NCI-H2029 (cell line): ENCODE data around the gene ZCCHC7.
"Not testable (repeated sequence)": the region's sequence is repeated elsewhere in the genome, so short reads cannot be mapped to it uniquely, and the experiment has no call there.

Source experiments
- DNase-seq: peaks from one replicate; lab custom pipeline; 2025; lab: John Stamatoyannopoulos, UW

Gene ZCCHC7

DNA sequence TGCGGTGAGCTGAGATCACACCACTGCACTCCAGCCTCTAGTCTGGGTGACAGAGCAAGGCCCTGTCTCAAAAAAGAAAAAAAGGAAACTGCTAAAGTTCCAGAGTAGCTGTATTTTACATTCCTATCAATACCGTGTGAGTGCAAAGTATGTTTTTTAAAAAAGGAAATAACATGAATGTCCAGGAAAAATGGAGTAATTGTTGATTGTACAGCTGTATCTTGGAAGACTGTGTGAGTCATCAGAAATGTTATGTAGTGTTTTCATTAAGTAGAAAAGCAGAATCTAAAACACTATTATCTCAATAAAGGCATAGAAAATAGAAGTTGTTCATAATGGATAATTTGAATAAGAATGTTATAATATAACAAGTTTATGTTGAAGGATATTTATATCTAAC lies 53.9 kb downstream of the ZCCHC7 start:
- DNase-seq, result no peak

DNA sequence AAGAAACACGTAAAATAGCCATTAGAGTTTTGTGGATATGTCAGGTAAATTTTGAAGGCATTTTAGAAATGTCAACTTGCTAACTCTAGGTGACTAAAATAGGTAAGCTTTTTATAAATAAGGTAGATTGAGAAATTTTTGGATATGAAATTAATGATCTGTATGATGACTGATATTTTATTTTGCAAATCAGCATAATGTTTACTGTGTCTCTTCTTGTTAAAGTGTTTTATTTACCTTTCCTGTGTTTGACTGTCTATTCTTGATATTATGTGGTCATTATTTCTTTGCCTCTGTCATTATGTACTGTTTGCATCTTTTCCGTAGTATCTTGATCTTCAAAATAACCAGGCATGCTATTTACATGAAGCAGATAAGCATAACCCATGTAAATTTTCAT lies 58.4 kb downstream of the ZCCHC7 start:
- no peak for DNase-seq

DNA sequence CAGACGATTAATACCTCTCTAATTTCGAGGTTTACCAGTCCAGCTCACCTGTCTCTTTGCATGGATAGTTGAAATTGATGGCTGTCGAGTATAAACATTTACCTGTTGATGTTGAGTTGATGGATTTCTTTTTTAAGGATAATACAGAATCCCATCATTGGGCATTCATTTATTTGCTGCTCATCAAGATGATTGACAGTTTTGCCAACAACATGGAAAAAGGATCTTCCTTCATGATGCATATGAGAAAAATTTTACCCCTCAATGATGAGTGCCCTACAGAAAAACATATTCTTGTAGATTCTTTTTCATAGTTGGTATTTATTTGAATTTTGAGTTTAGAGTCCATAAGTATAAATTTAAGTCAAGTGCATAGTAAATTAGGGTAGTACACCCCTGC lies 59.2 kb downstream of the ZCCHC7 start:
- no peak for DNase-seq

DNA sequence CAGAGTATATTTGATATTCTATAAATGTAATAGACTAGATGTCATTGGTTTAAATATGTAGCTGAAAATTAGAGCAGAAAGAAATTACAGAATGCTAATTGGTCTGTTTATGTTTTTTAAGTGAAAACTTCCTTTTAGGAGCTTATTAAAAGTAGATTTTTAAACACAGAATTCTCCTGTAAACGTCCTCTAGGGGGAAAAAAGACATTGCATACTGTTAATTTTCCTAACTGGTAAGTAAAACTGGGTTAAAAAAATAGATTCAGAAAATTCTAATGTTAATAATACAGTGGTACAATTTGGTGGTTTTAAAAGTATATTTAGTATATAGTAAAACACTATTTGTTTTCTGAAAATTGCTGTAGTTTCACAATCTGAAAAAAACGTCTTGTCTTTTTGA lies 59.8 kb downstream of the ZCCHC7 start:
- no peak for DNase-seq

DNA sequence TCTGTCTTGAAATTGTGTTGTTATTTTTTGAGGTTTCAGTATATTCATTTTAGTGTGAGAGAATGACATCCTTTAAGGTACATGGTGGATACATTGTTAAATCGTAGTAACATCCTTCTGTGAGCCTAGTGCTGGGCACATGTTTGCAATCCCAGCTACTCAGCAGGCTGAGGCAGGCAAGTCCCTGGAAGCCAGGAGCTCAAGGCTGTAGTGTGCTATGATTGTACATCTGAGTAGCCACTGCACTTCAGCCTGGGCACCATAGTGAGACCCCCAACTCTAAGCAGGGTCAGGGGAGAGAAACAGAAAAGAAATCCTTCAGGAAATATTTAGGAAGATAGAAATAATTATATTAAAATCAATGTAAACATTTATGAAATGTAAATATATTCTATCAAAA lies 62.3 kb downstream of the ZCCHC7 start:
- no peak for DNase-seq

DNA sequence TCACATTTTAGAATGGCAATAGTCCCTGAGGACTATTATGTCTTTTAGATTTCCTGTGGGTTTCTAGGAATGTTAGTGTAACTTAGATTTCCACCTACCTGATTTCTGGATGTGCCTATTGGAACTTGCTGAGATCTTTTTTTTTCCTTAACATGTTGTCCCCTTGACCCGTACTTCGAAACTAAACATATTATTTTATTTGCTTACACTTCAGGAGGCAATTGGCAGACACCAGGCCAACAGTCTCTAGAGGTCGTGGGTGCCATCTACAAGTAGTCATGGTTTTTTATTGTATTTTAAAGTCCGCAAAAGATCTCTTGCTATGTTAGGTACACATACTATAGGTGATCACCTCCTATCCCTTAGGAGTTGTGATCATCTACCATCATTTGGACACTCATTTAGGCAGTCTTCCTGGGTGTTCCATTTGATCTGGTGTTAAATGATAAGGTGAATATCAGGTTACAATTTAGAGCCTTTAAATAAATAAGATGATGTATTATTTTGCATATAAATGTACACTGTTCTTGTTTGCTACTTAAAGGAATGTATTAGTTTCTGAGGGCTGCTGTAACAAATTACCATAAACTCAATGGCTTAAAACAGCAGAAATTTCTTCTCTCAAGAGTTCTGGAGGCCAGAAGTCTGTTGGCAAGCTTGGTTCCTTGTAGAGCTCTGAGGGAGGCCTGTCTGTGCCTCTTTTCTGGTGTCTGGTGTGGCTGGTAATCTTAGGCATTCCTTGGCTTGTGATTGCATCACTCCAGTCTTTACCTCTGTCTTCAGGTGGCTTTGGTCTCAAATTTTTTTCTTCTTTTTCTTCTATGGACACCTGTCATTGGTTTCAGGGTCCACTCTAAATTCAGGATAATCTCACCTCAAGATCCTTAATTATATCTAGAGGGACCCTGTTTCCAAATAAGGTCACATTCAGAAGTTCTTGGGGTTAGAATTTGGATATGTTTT lies 64.8 kb downstream of the ZCCHC7 start:
- no peak for DNase-seq

DNA sequence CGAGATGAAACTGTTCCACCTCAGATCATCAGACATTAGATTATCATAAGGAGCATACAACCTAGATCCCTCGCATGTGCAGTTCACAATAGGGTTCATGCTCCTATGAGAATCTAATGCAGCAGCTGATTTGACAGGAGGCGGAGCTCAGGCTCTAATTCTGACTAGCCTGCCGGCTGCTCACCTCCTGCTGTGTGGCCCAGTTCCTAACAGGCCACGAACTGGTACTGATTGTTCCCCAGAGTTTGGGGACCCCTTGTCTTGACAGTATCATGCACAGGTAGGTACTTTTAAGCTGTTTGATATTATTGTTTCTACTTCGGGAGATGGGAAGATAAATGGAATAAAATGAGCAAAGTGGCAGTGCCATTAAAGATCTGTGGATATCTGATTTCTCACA lies 66.9 kb downstream of the ZCCHC7 start:
- no peak for DNase-seq

DNA sequence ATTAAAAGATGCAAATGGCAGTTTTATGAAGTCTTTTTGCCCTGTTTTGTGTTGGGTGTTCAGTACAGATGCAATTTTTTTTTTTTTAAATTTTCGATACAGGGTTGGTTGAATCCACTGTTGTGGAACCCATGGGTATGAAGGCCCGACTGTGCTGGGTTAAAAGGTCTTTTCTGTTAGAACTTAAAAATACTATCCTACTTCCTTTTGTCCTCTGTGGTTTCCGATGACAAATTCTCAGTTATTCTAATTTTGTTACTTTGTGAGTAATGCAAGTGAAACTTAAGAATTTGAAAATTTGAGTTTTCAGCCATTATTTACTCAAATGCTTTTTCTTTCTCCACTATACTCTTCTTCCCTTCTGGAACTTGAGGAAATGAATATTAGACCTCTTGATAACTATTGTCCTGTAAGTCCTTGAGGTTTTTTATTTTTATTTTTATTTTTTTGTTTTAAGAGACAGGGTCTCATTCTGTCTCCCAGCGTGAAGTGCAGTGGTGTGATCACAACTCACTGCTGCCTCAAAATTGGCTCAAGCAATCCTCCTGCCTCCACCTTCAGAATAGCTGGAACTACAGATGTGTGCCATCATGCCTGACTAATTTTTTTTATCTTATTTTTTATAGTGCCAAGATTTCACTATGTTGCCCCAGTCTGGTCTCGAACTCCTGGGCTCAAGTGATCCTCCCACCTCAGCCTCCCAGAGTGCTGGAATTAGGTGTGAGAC lies 67.5 kb downstream of the ZCCHC7 start:
- no peak for DNase-seq

DNA sequence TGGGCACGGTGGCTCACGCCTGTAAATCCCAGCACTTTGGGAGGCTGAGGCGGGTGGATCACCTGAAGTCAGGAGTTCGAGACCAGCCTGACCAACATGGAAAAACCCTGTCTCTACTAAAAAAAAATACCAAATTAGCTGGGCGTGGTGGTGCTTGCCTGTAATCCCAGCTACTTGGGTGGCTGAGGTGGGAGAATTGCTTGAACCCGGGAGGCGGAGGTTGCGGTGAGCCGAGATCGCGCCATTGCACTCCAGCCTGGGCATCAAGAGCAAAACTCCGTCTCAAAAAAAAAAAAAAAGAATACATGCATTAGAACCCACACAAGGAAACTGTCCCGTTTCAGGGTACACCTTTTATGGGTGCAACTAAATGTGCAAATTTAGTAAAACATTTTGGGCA lies 70.4 kb downstream of the ZCCHC7 start:
- not testable (repeated sequence) for DNase-seq

DNA sequence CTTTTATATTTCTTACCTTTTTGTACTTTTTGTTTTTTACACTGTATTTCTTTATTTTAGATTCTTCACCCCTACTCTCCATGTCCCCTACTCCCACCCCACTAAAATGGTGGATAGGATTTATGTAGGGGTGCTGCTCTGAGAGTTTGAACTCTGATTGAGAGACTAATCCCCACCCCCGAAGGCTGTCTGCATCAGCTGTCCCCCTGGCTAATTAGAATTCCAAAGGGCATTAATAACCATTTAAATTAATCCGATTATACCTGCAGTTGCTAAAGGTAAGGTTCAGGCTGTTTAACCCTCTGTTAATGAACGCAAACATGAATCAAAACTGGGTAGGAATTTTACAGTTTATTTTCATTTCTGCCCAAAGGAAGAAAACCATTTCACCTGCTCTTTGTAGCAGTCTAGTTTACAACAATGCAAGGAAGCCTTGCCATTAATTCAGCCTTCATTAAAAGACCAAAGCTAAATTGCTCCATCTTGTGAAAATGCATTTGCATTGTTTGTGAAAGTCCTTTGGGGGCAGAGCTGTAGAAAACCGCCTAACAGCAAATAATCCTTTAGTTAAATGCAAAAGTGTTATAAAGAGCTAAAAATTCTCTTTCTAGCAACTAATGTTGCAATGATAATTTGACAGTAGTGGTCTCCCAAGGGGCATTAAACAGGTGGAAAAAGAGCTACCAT lies 71.2 kb downstream of the ZCCHC7 start:
- DNase-seq, result no peak

DNA sequence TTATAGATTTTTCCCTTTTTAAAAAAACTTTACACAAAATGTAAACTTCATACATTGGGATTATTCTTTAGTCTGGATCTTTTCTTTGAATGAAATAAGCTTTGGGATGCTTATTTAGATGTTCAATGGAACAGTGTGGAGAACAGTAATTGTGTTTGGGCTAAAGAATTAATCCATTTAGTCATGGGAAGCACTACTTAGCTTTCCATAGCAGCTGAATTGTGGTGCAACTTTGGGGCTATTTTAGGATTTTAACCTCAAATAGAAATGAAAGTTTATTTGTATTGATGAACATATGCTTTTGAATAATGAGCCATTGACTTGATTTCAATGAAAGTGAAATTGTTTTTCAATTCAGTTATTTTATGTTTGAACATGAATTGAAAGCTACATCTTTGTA lies 72.4 kb downstream of the ZCCHC7 start:
- DNase-seq, result no peak

DNA sequence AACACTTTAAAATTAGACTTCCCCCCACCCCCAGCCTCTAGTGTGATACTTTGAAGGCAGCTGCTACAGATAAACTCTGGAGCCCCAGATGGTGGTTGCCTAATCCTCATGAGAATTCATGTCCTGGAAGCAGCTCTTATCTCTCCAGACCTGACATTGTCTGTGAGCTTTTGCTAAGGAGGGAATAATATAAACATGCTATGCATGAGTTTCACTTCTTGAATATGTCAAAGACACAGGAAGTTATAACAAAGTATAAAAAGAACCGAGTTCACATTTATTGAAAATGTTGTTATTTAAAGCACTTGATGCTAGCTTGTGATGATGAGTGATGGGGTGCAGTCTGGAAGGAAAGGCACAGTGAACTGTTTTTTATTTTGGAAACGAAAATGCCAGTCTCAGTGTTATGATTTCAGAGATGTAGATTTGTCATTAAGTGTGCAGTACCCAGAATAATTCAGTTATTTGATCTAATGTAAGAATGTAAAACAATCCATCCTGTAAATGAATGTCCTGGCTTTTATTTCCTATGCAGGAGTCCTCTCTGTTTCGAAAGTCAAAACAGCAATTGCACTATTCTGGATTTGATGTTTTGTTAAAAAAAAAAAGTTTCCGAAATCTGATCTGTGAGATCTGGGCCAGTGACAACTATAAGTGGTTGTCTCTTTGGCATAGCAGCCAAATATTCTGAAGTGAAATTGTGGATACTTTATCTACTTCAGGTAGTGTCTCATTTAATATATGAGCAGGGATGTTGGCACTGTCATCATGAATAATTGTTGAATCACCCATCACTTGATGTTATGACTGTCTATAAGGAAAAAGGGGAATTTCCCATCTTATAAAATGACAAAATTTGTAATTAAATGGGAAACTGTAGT lies 77.0 kb downstream of the ZCCHC7 start:
- DNase-seq, result no peak

DNA sequence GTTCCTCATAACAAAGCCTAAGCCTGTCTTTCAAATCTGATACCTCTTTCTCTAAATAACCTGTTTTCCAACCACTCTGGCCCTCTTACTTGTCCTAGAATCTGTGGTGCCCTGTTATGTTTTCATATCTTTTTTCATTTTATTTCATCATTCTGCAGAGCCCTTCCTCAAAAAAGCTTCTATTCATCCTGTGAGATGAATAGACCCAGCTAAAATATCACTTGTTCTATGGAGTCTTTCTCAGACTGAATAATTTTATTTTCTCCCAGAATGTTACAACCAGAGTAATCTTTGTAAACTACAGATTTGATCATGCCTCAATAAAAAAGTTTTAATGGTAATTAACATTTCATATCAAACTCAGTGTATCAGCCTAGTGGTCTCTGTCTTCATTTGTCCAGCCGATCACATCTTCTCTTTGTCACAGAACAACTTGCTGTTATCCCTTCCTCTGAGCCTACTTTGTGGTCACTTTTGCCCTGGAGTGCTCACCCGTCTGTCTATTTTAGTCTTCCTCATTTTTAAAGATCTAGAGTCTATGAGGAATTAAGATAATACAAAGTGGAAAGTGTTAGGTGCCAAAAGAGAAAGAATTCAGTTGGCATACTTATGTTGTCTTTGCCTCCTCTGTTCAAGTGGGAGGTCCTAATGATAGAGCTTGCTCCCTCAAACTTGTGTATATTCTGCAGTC lies 77.8 kb downstream of the ZCCHC7 start:
- DNase-seq, result no peak

DNA sequence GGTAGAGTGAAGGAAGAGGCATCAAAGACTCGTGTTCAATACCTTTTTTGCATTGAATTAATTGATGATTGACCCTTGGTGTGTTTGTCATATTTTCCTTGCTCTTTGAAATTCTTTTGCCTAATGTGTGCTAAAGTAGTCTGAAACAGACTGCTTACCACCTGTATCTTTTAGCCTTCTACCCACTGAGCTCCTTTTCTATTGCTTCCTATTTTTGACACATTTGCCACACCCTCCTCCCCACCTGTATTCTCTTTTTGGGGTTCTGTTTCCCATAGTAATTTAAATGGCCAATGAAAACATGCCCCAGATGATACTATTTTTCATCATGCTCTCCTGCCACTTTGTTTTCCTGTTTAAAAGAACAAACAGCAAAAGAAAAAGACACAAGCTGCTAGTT lies 78.5 kb downstream of the ZCCHC7 start:
- DNase-seq, result no peak

DNA sequence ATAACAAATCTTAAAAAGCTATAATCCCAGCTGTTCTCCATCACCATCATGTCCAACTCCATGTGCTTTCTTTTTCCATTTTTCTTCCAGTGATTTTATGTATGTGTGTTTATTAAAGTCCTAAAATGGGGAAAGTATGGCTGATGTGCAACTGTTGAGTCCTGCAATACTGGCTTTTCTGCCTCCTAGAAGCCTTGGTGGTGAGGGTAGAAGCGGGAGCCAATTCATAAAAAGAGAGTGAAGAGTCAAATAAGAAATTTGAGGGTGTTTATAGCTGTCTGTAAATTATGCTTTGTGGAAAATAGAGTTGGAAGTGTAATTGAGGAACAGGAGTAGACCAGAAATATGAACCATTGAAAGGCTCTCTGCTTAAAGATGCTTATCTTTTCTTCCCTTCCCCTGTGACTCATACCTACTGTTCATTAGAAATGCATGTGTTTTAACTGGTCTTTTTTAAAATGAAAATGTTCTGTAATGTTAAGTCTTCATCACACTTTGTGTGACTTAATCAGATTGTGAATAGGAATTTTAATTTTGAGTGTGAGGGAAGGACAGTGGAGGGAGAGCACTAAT lies 80.1 kb downstream of the ZCCHC7 start:
- no peak for DNase-seq

DNA sequence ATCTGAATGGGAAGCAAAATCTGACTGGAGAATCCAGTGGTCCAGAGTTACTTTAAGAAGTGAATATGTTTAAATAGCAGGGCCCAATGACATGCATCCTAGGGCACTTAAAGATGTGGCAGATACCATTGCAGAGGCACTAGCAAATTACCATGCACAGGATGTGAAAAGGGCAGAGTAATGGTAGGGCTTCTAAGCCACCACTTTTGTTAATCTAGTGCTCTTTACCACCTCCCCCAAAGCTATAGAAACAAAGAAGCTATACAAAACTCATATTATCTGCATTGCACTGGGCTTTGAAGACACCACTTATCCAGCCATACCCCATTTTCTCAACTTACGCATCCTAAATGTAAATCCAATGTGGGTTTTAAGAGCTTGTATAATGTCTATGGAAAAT lies 81.2 kb downstream of the ZCCHC7 start:
- DNase-seq, result no peak

DNA sequence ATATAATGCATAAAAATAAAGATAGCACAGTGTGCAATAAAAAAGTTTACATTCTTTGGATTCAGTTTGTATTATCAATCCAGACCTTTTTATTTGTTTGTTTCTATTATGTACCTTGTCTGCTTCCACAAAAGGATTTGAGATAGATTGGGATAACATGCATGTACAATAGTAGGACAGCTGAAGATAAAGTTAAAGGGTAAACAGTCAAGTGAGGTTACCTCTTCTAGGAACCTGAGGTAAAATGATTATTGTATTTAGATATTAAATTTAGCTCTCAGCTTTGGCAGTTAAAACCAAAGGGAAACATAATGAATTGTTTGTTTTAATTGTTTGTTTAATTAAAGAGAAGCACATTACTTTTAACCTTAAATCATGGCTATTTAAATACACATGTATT lies 81.7 kb downstream of the ZCCHC7 start:
- DNase-seq, result no peak

DNA sequence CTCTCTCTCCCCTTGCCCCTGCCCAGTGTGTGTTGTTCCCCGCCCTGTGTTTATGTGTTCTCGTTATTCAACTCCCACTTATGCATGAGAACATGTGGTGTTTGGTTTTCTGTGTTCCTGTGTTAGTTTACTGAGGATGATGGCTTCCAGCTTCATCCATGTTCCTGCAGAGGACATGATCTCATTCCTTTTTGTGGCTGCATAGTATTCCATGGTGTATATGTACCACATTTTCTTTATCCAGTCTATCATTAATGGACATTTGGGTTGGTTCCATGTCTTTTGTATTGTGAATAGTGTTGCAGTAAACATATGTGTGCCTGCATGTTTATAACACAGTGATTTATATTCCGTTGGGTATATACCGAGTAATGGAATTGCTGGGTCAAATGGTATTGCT lies 83.1 kb downstream of the ZCCHC7 start:
- DNase-seq, result not testable (repeated sequence)

DNA sequence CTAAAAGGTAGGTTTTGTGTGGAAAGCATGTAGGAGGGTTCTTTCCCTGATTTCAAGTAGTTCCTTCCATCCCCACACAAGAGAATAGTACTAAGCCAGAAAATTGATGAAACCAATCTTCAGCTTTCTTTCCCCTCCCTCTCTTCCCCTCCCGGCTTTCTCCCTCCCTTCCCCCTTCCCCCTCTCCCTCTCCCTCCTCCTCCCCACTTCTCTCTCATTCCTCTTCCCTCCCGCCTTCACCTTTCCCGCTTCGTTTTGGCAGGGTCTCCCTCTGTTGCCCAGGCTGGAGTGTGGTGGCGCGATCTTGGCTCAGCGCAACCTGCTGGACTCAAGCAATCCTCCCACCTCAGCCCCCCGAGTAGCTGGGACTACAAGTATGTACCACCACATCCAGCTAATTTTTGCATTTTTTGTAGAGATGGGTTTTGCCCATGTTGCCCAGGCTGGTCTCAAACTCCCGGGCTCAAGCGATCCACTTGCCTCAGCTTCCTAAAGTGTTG lies 85.8 kb downstream of the ZCCHC7 start:
- DNase-seq, result no peak
